ENCODE measurements around the gene AOAH. TPM values are rescaled to one million over a fixed set of nuclear protein-coding genes. Genes with fewer than 3 reads are reported as not detected.
A peak's percentile ranks its signal among the peaks of the same experiment; 100 is the strongest.

AOAH gene
- total RNA-seq, 1 donor from 2014 or later = not detected

DNA sequence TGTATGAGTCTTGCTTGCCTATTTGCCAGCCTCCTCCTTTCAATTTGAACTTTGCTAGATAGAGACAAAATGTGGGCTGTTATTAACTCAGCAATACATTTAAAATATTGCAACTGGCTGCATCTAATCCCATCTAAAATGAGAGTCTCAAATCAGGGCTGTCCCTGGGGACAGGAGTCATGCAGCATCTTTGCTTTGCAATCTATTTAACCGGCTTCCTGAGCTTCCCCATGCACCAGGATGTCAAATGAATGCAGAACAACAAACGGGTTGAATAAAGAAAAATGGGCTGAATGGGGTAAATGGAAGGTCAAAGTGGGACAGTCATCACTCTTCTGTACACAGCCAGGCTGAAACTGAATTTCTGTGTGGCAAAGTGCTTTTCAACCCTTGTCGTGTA is 89.2 kb downstream of the AOAH start:
- peaks cover 13% of the 10 kb centered on the region for H3K27me3 Mint-ChIP-seq (ENCODE audit: unreplicated experiment)
- no peaks in the 10 kb centered on the region for H3K36me3 Mint-ChIP-seq (ENCODE audit: unreplicated experiment)
- DNase-seq (ENCODE audit: extremely low spot score, unreplicated experiment) = no peak
- no peak overlapping the region for H3K27ac Mint-ChIP-seq (ENCODE audit: unreplicated experiment)
- H3K4me3 Mint-ChIP-seq (ENCODE audit: unreplicated experiment) = no peak overlapping the region
- TF ChIP-seq, protein P1, sequence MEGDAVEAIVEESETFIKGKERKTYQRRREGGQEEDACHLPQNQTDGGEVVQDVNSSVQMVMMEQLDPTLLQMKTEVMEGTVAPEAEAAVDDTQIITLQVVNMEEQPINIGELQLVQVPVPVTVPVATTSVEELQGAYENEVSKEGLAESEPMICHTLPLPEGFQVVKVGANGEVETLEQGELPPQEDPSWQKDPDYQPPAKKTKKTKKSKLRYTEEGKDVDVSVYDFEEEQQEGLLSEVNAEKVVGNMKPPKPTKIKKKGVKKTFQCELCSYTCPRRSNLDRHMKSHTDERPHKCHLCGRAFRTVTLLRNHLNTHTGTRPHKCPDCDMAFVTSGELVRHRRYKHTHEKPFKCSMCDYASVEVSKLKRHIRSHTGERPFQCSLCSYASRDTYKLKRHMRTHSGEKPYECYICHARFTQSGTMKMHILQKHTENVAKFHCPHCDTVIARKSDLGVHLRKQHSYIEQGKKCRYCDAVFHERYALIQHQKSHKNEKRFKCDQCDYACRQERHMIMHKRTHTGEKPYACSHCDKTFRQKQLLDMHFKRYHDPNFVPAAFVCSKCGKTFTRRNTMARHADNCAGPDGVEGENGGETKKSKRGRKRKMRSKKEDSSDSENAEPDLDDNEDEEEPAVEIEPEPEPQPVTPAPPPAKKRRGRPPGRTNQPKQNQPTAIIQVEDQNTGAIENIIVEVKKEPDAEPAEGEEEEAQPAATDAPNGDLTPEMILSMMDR (IDR thresholded peaks at IDR 0.05) = no peak
- H3K9me3 Mint-ChIP-seq (ENCODE audit: unreplicated experiment) = no peaks in the 10 kb centered on the region
- H3K4me1 Mint-ChIP-seq (ENCODE audit: unreplicated experiment) = no peaks in the 10 kb centered on the region

- H3K36me3 Mint-ChIP-seq (ENCODE audit: unreplicated experiment) = no peaks in the 10 kb centered on the region
- DNase-seq (ENCODE audit: extremely low spot score, unreplicated experiment) = peak; percentile 51
- H3K4me1 Mint-ChIP-seq (ENCODE audit: unreplicated experiment) = no peaks in the 10 kb centered on the region
- TF ChIP-seq, protein P1 (IDR thresholded peaks at IDR 0.05) = no peak
- no peak overlapping the region for H3K4me3 Mint-ChIP-seq (ENCODE audit: unreplicated experiment)
- H3K27ac Mint-ChIP-seq (ENCODE audit: unreplicated experiment) = no peak overlapping the region
- no peaks in the 10 kb centered on the region for H3K9me3 Mint-ChIP-seq (ENCODE audit: unreplicated experiment)
- H3K27me3 Mint-ChIP-seq (ENCODE audit: unreplicated experiment) = peaks cover 16% of the 10 kb centered on the region
Measured at GRCh38 chr7:36633377-36633776, 90.9 kb downstream of the AOAH start.

- DNase-seq (ENCODE audit: extremely low spot score, unreplicated experiment) = no peak
- Mint-ChIP-seq H3K27ac (ENCODE audit: unreplicated experiment) (no peak overlapping the region), H3K4me3 (ENCODE audit: unreplicated experiment) (no peak overlapping the region), H3K9me3 (ENCODE audit: unreplicated experiment) (no peaks in the 10 kb centered on the region), H3K27me3 (ENCODE audit: unreplicated experiment) (peaks cover 31% of the 10 kb centered on the region), H3K36me3 (ENCODE audit: unreplicated experiment) (no peaks in the 10 kb centered on the region), H3K4me1 (ENCODE audit: unreplicated experiment) (peaks cover 4% of the 10 kb centered on the region)
- TF ChIP-seq, protein P1 (IDR thresholded peaks at IDR 0.05) = no peak
Measured at GRCh38 chr7:36630112-36630650, 94.1 kb downstream of the AOAH start.

- TF ChIP-seq, protein P1 (IDR thresholded peaks at IDR 0.05) = no peak
- no peak overlapping the region for H3K27ac Mint-ChIP-seq (ENCODE audit: unreplicated experiment)
- peaks cover 31% of the 10 kb centered on the region for H3K27me3 Mint-ChIP-seq (ENCODE audit: unreplicated experiment)
- no peaks in the 10 kb centered on the region for H3K9me3 Mint-ChIP-seq (ENCODE audit: unreplicated experiment)
- peaks cover 11% of the 10 kb centered on the region for H3K4me1 Mint-ChIP-seq (ENCODE audit: unreplicated experiment)
- no peak for DNase-seq (ENCODE audit: extremely low spot score, unreplicated experiment)
- no peak overlapping the region for H3K4me3 Mint-ChIP-seq (ENCODE audit: unreplicated experiment)
- no peaks in the 10 kb centered on the region for H3K36me3 Mint-ChIP-seq (ENCODE audit: unreplicated experiment)
Measured at GRCh38 chr7:36629351-36629750, 94.9 kb downstream of the AOAH start.

GRCh38 chr7:36627836-36628235 is 96.5 kb downstream of the AOAH start:
- H3K4me3 Mint-ChIP-seq (ENCODE audit: unreplicated experiment) = no peak overlapping the region
- no peak for DNase-seq (ENCODE audit: extremely low spot score, unreplicated experiment)
- H3K4me1 Mint-ChIP-seq (ENCODE audit: unreplicated experiment) = peaks cover 15% of the 10 kb centered on the region
- no peaks in the 10 kb centered on the region for H3K36me3 Mint-ChIP-seq (ENCODE audit: unreplicated experiment)
- TF ChIP-seq, protein P1 (IDR thresholded peaks at IDR 0.05) = no peak
- no peak overlapping the region for H3K27ac Mint-ChIP-seq (ENCODE audit: unreplicated experiment)
- peaks cover 31% of the 10 kb centered on the region for H3K27me3 Mint-ChIP-seq (ENCODE audit: unreplicated experiment)
- no peaks in the 10 kb centered on the region for H3K9me3 Mint-ChIP-seq (ENCODE audit: unreplicated experiment)
